ENCODE data around the gene MAPK11. TPM values are rescaled to one million over a fixed set of nuclear protein-coding genes. Genes with fewer than 3 reads are reported as not detected.

The MAPK11 gene
- total RNA-seq, 2 donors from 2014 or later: 0.33 to 0.40 TPM

GRCh38 chr22:50300620-50301257 lies 30.6 kb upstream of the MAPK11 start:
- Histone ChIP-seq H3K4me1 (ENCODE audit: control insufficient read depth, insufficient read depth, low read length) (peaks cover 3% of the 10 kb centered on the region), H3K27me3 (ENCODE audit: control insufficient read depth, insufficient read depth, low read length, poor library complexity, severe bottlenecking) (no peaks in the 10 kb centered on the region), H3K9me3 (ENCODE audit: control insufficient read depth, low read length) (no peaks in the 10 kb centered on the region), H3K9ac (ENCODE audit: extremely low read depth, low read length, poor library complexity, severe bottlenecking) (no peak overlapping the region), H3K36me3 (ENCODE audit: control insufficient read depth, insufficient read depth, low read length) (no peaks in the 10 kb centered on the region), H3K4me3 (ENCODE audit: low read length) (no peak overlapping the region), H3K27ac (ENCODE audit: low read depth, low read length) (no peak overlapping the region)
- no peak for DNase-seq
- no peak overlapping the region for H3K27ac Mint-ChIP-seq
- H3K27me3 Mint-ChIP-seq (ENCODE audit: insufficient read depth): no peaks in the 10 kb centered on the region
- no peaks in the 10 kb centered on the region for H3K9me3 Mint-ChIP-seq
- H3K4me3 Mint-ChIP-seq: peak overlapping the region; percentile 45
- H3K4me1 Mint-ChIP-seq: peaks cover 4% of the 10 kb centered on the region
- WGBS, 2 experiments (ENCODE audit: insufficient coverage in 1 of 2, insufficient read length in 1 of 2): 69 to 78% methylated on average over 10 to 14 of the region's 14 CpGs
- no peaks in the 10 kb centered on the region for H3K36me3 Mint-ChIP-seq (ENCODE audit: low read depth)
- no peak for TF ChIP-seq CTCF (conservative IDR thresholded peaks at IDR 0.05)

GRCh38 chr22:50299785-50300619 lies 29.8 kb upstream of the MAPK11 start:
- no peaks in the 10 kb centered on the region for H3K36me3 Mint-ChIP-seq (ENCODE audit: low read depth)
- H3K9me3 Mint-ChIP-seq: no peaks in the 10 kb centered on the region
- peaks cover 3% of the 10 kb centered on the region for H3K4me1 ChIP-seq (ENCODE audit: control insufficient read depth, insufficient read depth, low read length)
- DNase-seq: peak; percentile 95
- no peak overlapping the region for H3K4me3 ChIP-seq (ENCODE audit: low read length)
- no peak overlapping the region for H3K27ac ChIP-seq (ENCODE audit: low read depth, low read length)
- no peak overlapping the region for H3K27ac Mint-ChIP-seq
- H3K9me3 ChIP-seq (ENCODE audit: control insufficient read depth, low read length): no peaks in the 10 kb centered on the region
- H3K27me3 ChIP-seq (ENCODE audit: control insufficient read depth, insufficient read depth, low read length, poor library complexity, severe bottlenecking): no peaks in the 10 kb centered on the region
- TF ChIP-seq CTCF (conservative IDR thresholded peaks at IDR 0.05): peak; percentile 14
- peaks cover 4% of the 10 kb centered on the region for H3K4me1 Mint-ChIP-seq
- WGBS, 2 experiments (ENCODE audit: insufficient coverage in 1 of 2, insufficient read length in 1 of 2): 15 to 22% methylated on average over 47 to 93 of the region's 93 CpGs
- H3K27me3 Mint-ChIP-seq (ENCODE audit: insufficient read depth): no peaks in the 10 kb centered on the region
- peak overlapping the region; percentile 49 for H3K4me3 Mint-ChIP-seq
- no peaks in the 10 kb centered on the region for H3K36me3 ChIP-seq (ENCODE audit: control insufficient read depth, insufficient read depth, low read length)
- H3K9ac ChIP-seq (ENCODE audit: extremely low read depth, low read length, poor library complexity, severe bottlenecking): no peak overlapping the region

DNA sequence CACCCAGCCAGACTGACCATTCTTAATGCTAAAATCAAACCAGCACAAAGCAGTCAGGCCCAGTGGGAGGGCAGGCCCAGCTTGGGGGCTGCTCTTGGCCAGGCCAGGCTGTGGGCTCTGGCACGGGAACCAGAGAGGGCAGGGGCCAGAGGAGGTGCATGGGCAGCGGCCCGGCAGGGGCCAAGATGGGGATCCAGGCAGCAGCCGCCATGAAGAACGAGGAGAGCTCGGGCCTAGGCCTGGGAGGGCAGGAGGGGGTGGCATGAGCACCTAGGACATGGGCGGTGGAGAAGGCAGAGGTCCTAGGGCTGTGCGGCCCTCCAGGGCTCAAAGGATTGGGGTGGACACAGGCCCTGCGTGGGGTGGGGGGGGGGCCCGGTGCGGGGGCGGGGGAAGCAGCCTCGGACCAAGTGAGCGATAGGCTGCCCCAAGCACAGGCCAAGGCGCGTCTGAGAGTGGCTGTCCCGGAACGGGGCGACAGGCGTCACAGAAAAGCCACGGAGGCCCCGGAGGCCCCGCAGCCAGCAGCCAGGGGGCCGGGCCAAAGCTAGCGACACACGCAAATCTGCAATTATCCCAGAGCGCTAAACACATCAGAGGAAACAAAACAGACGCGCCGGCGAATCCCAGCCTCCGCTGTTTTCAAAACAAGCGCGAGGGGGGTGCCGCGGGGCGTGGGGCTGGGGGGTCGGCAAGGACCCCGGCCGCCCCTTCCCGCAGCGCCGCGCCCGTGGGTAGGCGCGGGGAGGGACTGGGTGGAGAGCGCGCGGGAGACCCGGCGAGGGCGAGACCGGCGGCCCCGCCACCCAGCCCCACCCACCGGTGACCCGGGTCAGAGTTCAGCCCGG lies 29.0 kb upstream of the MAPK11 start:
- 42 to 51% methylated on average over 13 to 57 of the region's 59 CpGs for WGBS, 2 experiments (ENCODE audit: insufficient coverage in 1 of 2, insufficient read length in 1 of 2)
- Histone ChIP-seq H3K9me3 (ENCODE audit: control insufficient read depth, low read length) (no peaks in the 10 kb centered on the region), H3K27ac (ENCODE audit: low read depth, low read length) (no peak overlapping the region), H3K4me3 (ENCODE audit: low read length) (no peak overlapping the region), H3K27me3 (ENCODE audit: control insufficient read depth, insufficient read depth, low read length, poor library complexity, severe bottlenecking) (no peaks in the 10 kb centered on the region), H3K4me1 (ENCODE audit: control insufficient read depth, insufficient read depth, low read length) (peaks cover 1% of the 10 kb centered on the region), H3K36me3 (ENCODE audit: control insufficient read depth, insufficient read depth, low read length) (no peaks in the 10 kb centered on the region), H3K9ac (ENCODE audit: extremely low read depth, low read length, poor library complexity, severe bottlenecking) (no peak overlapping the region)
- Mint-ChIP-seq H3K27ac (no peak overlapping the region), H3K4me3 (peak overlapping the region; percentile 49), H3K4me1 (peaks cover 3% of the 10 kb centered on the region), H3K9me3 (no peaks in the 10 kb centered on the region), H3K36me3 (ENCODE audit: low read depth) (no peaks in the 10 kb centered on the region), H3K27me3 (ENCODE audit: insufficient read depth) (no peaks in the 10 kb centered on the region)
- DNase-seq: peak; percentile 69
- no peak for TF ChIP-seq CTCF (conservative IDR thresholded peaks at IDR 0.05)
